GM12878 (cell line): ENCODE measurements around the gene DZANK1. TPM values are rescaled to one million over a fixed set of nuclear protein-coding genes. Genes with fewer than 3 reads are reported as not detected.

ENCODE experiments used
- ATAC-seq: fragments of 200-7000 bp; cut with Tn5 transposase; 3 replicates; pipeline ENCODE4 v1.9.1; 2020; ENCODE audit warnings: mild to moderate bottlenecking, moderate library complexity
- BruUV-seq: library from RNA; stranded (reverse); fragments of 400-500 nt; replicated peaks from 2 replicates; lab custom pipeline; 2021; lab: Mats Ljungman, UMichigan
- CTCF ChIA-PET: fragments of 300-600 bp; sonication (Branson Sonifier 250); formaldehyde crosslinking; extraction: SDS; loops from one replicate; lab custom pipeline; 2021; ENCODE audit warnings: inconsistent platforms; lab: Yijun Ruan, JAX
- POLR2A ChIA-PET: fragments of 350-600 bp; formaldehyde crosslinking; extraction: SDS; loops from one replicate; lab custom pipeline; 2021; ENCODE audit warnings: inconsistent platforms; lab: Charles Lee
- RAD21 ChIA-PET: fragments of 300-600 bp; sonication (Branson Sonifier 250); formaldehyde crosslinking; loops from one replicate; lab custom pipeline; 2023; ENCODE audit warnings: antibody characterized with exemption; ENCODE audit not compliant: unreplicated experiment; lab: Charles Lee
- SMC1A ChIA-PET: fragments of 300-600 bp; sonication (Branson Sonifier 250); formaldehyde crosslinking; loops from one replicate; lab custom pipeline; 2023; ENCODE audit not compliant: unreplicated experiment, uncharacterized antibody; lab: Charles Lee
- DNase-seq: peaks from one replicate; pipeline ENCODE4 v3.0.0-alpha.2; 2011; ENCODE audit warnings: low read depth, low spot score
- FAIRE-seq: peaks from 3 replicates; lab custom pipeline; 2011; peaks lifted over from hg19 to GRCh38; lab: Jason Lieb, UNC
- H2AFZ ChIP-seq: 2 replicates; pipeline ENCODE4 v1.6.0; 2011; ENCODE audit warnings: low read depth, low read length, control low read depth; ENCODE audit not compliant: control insufficient read depth
- H3K27ac ChIP-seq: 2 replicates; pipeline ENCODE4 v1.5.1; 2011; ENCODE audit warnings: control low read depth; ENCODE audit not compliant: control insufficient read depth, insufficient read depth
- H3K27me3 ChIP-seq, 2 experiments: replicated peaks in 1 of 2; 2 replicates each; pipeline versions ENCODE4 v1.6.0 to v1.6.1; 2011; ENCODE audit warnings: low read length in 1 of 2; ENCODE audit not compliant: control insufficient read depth in 2 of 2, insufficient read depth in 2 of 2
- H3K36me3 ChIP-seq, 2 experiments: 2 replicates each; pipeline ENCODE4 v1.5.1; 2011; ENCODE audit warnings: low read length in 1 of 2; ENCODE audit not compliant: control insufficient read depth in 2 of 2, insufficient read depth in 2 of 2
- H3K4me1 ChIP-seq: 2 replicates; pipeline ENCODE4 v1.6.1; 2011; ENCODE audit warnings: mild to moderate bottlenecking, low read length, moderate library complexity, mixed read lengths; ENCODE audit not compliant: control insufficient read depth, insufficient read depth
- H3K4me2 ChIP-seq: 2 replicates; pipeline ENCODE4 v1.6.0; 2011; ENCODE audit warnings: control low read depth; ENCODE audit not compliant: control insufficient read depth, insufficient read depth
- H3K4me3 ChIP-seq: fragments of 200-600 bp; sonication (generic); 2 replicates; pipeline ENCODE4 v1.5.1; 2016
- H3K79me2 ChIP-seq: 2 replicates; pipeline ENCODE4 v1.6.0; 2011; ENCODE audit warnings: low read length; ENCODE audit not compliant: control insufficient read depth, insufficient read depth
- H3K9ac ChIP-seq: 2 replicates; pipeline ENCODE4 v1.8.0; 2011; ENCODE audit warnings: low read length, control low read depth, mixed read lengths; ENCODE audit not compliant: control insufficient read depth, insufficient read depth
- H3K9me3 ChIP-seq: replicated peaks from 3 replicates; pipeline ENCODE4 v1.5.1; 2011; ENCODE audit warnings: mild to moderate bottlenecking, low read length; ENCODE audit not compliant: control insufficient read depth, insufficient read depth
- H4K20me1 ChIP-seq: 2 replicates; pipeline ENCODE4 v1.6.0; 2011; ENCODE audit not compliant: control insufficient read depth, insufficient read depth
- BRCA1 ChIP-seq: IDR thresholded peaks from 2 replicates; pipeline ENCODE4 v1.6.1; 2011; ENCODE audit warnings: low read depth, low read length, improper control_type of control experiment
- CBX5 ChIP-seq: sonication (generic); IDR thresholded peaks from 2 replicates; pipeline ENCODE4 v1.6.1; 2016; ENCODE audit warnings: low read depth, moderate library complexity, mild to moderate bottlenecking, inconsistent platforms
- IRF3 ChIP-seq: fragments of 450-650 bp; IDR thresholded peaks from 2 replicates; pipeline ENCODE4 v1.6.1; 2014; ENCODE audit warnings: mild to moderate bottlenecking
- RFX5 ChIP-seq: IDR thresholded peaks from 2 replicates; pipeline ENCODE4 v1.6.1; 2011; ENCODE audit warnings: low read depth, low read length, improper control_type of control experiment
- SUZ12 ChIP-seq: fragments of 200-600 bp; sonication (generic); IDR thresholded peaks from one replicate; pipeline ENCODE4 v1.6.1; 2018; ENCODE audit warnings: antibody characterized with exemption, mild to moderate bottlenecking; ENCODE audit not compliant: unreplicated experiment
- TBL1XR1 ChIP-seq: IDR thresholded peaks from 2 replicates; pipeline ENCODE4 v1.6.1; 2012; ENCODE audit warnings: low read depth, low read length, improper control_type of control experiment
- TCF7 ChIP-seq: IDR thresholded peaks from 2 replicates; pipeline ENCODE4 v1.6.1; 2014; ENCODE audit warnings: antibody characterized with exemption, borderline replicate concordance
- WGBS: methylation state at CpG from one replicate; pipeline ENCODE4 v1.1.6; 2016; ENCODE audit warnings: low lambda C conversion rate; ENCODE audit not compliant: insufficient replicate concordance, insufficient coverage; ENCODE audit errors: missing lambda C conversion rate; 5-methylcytosine and 5-hydroxymethylcytosine counted together
- in situ Hi-C: fragments of 300-500 bp; cut with MboI; formaldehyde crosslinking; loops from 9 replicates; pipeline ENCODE4 v1.14.3; 2018; ENCODE audit warnings: mixed read lengths
- intact Hi-C: fragments of 100-400 bp; cut with micrococcal nuclease; formaldehyde crosslinking; loops from one replicate; pipeline ENCODE4 v1.14.2; 2022; ENCODE audit not compliant: unreplicated experiment
- polyA plus RNA-seq, 11 experiments: library from polyadenylated mRNA; depleted of rRNA in 4 of 11; unstranded in 6 of 11; stranded (reverse) in 5 of 11; fragments of >200 nt; fragmentation: Nextera tagmentation in 4 of 11; fragmentation: Illumina TruSeq in 1 of 11; extraction: Ambion mirVana in 4 of 11; extraction: Trizol in 1 of 11; gene quantifications; 1 replicate in 1 of 11; 2 replicates in 10 of 11; pipeline versions ENCODE4 v1.2.1 to v1.2.3, GENCODE V29; 2011 to 2016; ENCODE audit warnings: inconsistent platforms in 2 of 11, missing spikeins in 2 of 11, low read depth in 1 of 11
- total RNA-seq, 4 experiments: library from RNA; depleted of rRNA in 3 of 4; stranded (reverse); fragments of >200 nt in 3 of 4; fragmentation: Illumina TruSeq in 1 of 4; extraction: Trizol in 1 of 4; gene quantifications; 2 replicates each; pipeline versions ENCODE4 v1.2.1 to v1.2.3, GENCODE V29; 2013 to 2021
- TF ChIP-seq, protein P1 (sequence below): IDR thresholded peaks from 2 replicates; pipeline ENCODE4 v1.6.1; 2012; ENCODE audit warnings: mild to moderate bottlenecking, low read depth, low read length
- TF ChIP-seq, protein P2 (sequence below): fragments of 150-350 bp; IDR thresholded peaks from 2 replicates; pipeline ENCODE4 v1.6.1; 2016; ENCODE audit warnings: low read depth, low read length

DZANK1 gene
- total and polyA plus RNA-seq, 10 of the 15 experiments (the other 5 are each of a cell fraction or from before 2014, with no cell fraction given): 3.6 to 12.6 (median 6.5) TPM

DNA sequence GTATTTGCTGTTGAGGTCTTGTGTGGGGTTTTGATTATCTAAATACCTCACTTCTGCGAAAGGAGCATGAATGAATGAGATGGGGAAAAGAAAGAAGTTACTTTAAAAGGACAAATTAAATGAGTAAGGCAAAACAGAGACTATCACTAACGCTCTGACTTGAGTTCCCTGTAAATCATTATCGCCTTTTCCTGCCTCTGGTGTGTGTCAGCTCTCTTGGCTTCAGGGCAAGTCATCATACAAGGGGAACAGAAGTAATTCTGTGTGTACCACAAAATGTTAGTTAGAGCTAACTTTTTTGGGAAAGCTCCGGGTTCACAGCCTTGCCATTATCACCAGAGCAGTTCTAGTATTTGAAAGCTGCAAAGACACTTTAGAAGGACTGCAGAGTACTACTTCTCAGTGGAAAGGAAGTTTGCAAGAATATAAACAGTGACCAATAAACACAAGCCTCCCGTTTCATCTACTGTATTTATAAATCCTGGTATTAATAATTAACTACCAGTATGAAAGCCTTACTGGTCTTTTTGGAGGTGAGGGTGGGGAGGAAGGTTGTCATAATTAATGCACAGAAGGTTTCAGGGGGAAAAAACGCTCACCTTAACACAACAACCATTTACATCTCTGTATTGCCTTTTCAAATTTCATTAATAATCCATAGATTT, 1.2 kb downstream of the DZANK1 start:
- H3K79me2 ChIP-seq: peaks cover 15% of the 10 kb centered on the region
- no peaks in the 10 kb centered on the region for H4K20me1 ChIP-seq
- TSS peak; percentile 68 for BruUV-seq
- no peak overlapping the region for H3K9ac ChIP-seq
- no peak overlapping the region for H3K4me3 ChIP-seq
- RAD21 ChIA-PET: interaction anchor here (1.6 to 2.6 kb wide), 4 partner anchors 30 to 52 kb away, joined by 4 to 11 read pairs (median 6); partner anchors contain the start of genes RBBP9 and SEC23B
- intact Hi-C loops: loop anchor here (2.0 kb wide), 1 partner anchor 53 kb away; no protein-coding TSS in a partner anchor
- H3K4me1 ChIP-seq: no peaks in the 10 kb centered on the region; the same call in 1 of the 2 replicates
- peak overlapping the region; percentile 97; the same call in 1 of the 2 replicates for H3K4me2 ChIP-seq
- peak overlapping the region; percentile 99; the same call in 1 of the 2 replicates for H2AFZ ChIP-seq
- no peak for TF ChIP-seq IRF3
- no peak for TF ChIP-seq SUZ12
- TF ChIP-seq, protein P1, sequence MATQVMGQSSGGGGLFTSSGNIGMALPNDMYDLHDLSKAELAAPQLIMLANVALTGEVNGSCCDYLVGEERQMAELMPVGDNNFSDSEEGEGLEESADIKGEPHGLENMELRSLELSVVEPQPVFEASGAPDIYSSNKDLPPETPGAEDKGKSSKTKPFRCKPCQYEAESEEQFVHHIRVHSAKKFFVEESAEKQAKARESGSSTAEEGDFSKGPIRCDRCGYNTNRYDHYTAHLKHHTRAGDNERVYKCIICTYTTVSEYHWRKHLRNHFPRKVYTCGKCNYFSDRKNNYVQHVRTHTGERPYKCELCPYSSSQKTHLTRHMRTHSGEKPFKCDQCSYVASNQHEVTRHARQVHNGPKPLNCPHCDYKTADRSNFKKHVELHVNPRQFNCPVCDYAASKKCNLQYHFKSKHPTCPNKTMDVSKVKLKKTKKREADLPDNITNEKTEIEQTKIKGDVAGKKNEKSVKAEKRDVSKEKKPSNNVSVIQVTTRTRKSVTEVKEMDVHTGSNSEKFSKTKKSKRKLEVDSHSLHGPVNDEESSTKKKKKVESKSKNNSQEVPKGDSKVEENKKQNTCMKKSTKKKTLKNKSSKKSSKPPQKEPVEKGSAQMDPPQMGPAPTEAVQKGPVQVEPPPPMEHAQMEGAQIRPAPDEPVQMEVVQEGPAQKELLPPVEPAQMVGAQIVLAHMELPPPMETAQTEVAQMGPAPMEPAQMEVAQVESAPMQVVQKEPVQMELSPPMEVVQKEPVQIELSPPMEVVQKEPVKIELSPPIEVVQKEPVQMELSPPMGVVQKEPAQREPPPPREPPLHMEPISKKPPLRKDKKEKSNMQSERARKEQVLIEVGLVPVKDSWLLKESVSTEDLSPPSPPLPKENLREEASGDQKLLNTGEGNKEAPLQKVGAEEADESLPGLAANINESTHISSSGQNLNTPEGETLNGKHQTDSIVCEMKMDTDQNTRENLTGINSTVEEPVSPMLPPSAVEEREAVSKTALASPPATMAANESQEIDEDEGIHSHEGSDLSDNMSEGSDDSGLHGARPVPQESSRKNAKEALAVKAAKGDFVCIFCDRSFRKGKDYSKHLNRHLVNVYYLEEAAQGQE: no peak
- no peak for TF ChIP-seq BRCA1
- TF ChIP-seq, protein P2, sequence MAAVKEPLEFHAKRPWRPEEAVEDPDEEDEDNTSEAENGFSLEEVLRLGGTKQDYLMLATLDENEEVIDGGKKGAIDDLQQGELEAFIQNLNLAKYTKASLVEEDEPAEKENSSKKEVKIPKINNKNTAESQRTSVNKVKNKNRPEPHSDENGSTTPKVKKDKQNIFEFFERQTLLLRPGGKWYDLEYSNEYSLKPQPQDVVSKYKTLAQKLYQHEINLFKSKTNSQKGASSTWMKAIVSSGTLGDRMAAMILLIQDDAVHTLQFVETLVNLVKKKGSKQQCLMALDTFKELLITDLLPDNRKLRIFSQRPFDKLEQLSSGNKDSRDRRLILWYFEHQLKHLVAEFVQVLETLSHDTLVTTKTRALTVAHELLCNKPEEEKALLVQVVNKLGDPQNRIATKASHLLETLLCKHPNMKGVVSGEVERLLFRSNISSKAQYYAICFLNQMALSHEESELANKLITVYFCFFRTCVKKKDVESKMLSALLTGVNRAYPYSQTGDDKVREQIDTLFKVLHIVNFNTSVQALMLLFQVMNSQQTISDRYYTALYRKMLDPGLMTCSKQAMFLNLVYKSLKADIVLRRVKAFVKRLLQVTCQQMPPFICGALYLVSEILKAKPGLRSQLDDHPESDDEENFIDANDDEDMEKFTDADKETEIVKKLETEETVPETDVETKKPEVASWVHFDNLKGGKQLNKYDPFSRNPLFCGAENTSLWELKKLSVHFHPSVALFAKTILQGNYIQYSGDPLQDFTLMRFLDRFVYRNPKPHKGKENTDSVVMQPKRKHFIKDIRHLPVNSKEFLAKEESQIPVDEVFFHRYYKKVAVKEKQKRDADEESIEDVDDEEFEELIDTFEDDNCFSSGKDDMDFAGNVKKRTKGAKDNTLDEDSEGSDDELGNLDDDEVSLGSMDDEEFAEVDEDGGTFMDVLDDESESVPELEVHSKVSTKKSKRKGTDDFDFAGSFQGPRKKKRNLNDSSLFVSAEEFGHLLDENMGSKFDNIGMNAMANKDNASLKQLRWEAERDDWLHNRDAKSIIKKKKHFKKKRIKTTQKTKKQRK: no peak
- no peak for TF ChIP-seq TCF7
- no peak for TF ChIP-seq TBL1XR1
- no peak for TF ChIP-seq CBX5
- TF ChIP-seq RFX5: no peak
- SMC1A ChIA-PET: interaction anchor here (0.9 to 3.0 kb wide), 4 partner anchors 9 to 53 kb away, joined by 3 to 15 read pairs (median 15); partner anchors contain the start of genes RBBP9 and SEC23B
- FAIRE-seq (no peak), DNase-seq (peak; percentile 4), ATAC-seq (no peak)
- H3K9me3 ChIP-seq: no peaks in the 10 kb centered on the region
- H3K36me3 ChIP-seq: no peaks in the 10 kb centered on the region; a peak in 1 of 4 replicates
- H3K27me3 ChIP-seq: no peaks in the 10 kb centered on the region
- 49% methylated on average over 6 of the region's 6 CpGs for WGBS
- in situ Hi-C loops: no loop called here
- no peak overlapping the region for H3K27ac ChIP-seq
- POLR2A ChIA-PET: interaction anchor here (1.1 kb wide), 1 partner anchor 52 kb away, joined by 3 read pairs; no protein-coding TSS in a partner anchor
- CTCF ChIA-PET: interaction anchor here (1.0 to 1.3 kb wide), 3 partner anchors 10 to 52 kb away, joined by 3 to 6 read pairs (median 3); no protein-coding TSS in a partner anchor
